ENCODE data around the gene EGLN3.

Gene EGLN3

GRCh38 chr14:33952541-33952940, 1.7 kb upstream of the EGLN3 start:
- FAIRE-seq: no peak
- DNase-seq (ENCODE audit: insufficient read length, low spot score): no peak
- TF ChIP-seq POLR2A (IDR thresholded peaks at IDR 0.05; ENCODE audit: low read depth, low read length): no peak

- no peak for TF ChIP-seq POLR2A (IDR thresholded peaks at IDR 0.05; ENCODE audit: low read depth, low read length)
- peak; percentile 87 for FAIRE-seq
- DNase-seq (ENCODE audit: insufficient read length, low spot score): no peak
Observed at GRCh38 chr14:33951183-33951840, 438 bp upstream of the EGLN3 start.

GRCh38 chr14:33949411-33949893, 1.4 kb downstream of the EGLN3 start:
- TF ChIP-seq POLR2A (IDR thresholded peaks at IDR 0.05; ENCODE audit: low read depth, low read length): no peak
- DNase-seq (ENCODE audit: insufficient read length, low spot score) (no peak), FAIRE-seq (no peak)

- FAIRE-seq: no peak
Observed at GRCh38 chr14:33948869-33949408, 1.9 kb downstream of the EGLN3 start.

GRCh38 chr14:33948145-33948868, 2.6 kb downstream of the EGLN3 start:
- TF ChIP-seq POLR2A (IDR thresholded peaks at IDR 0.05; ENCODE audit: low read depth, low read length): no peak
- no peak for FAIRE-seq
- DNase-seq (ENCODE audit: insufficient read length, low spot score): no peak

More at GRCh38 chr14:33948869-33949408, 1.9 kb downstream of the EGLN3 start:
- DNase-seq (ENCODE audit: insufficient read length, low spot score): no peak
- TF ChIP-seq POLR2A (IDR thresholded peaks at IDR 0.05; ENCODE audit: low read depth, low read length): no peak

- no peak for DNase-seq (ENCODE audit: insufficient read length, low spot score)
- no peak for FAIRE-seq
- TF ChIP-seq POLR2A (IDR thresholded peaks at IDR 0.05; ENCODE audit: low read depth, low read length): no peak
Observed at GRCh38 chr14:33946679-33947476, 4.0 kb downstream of the EGLN3 start.

GRCh38 chr14:33945210-33946088, 5.4 kb downstream of the EGLN3 start:
- no peak for TF ChIP-seq POLR2A (IDR thresholded peaks at IDR 0.05; ENCODE audit: low read depth, low read length)
- no peak for FAIRE-seq

DNA sequence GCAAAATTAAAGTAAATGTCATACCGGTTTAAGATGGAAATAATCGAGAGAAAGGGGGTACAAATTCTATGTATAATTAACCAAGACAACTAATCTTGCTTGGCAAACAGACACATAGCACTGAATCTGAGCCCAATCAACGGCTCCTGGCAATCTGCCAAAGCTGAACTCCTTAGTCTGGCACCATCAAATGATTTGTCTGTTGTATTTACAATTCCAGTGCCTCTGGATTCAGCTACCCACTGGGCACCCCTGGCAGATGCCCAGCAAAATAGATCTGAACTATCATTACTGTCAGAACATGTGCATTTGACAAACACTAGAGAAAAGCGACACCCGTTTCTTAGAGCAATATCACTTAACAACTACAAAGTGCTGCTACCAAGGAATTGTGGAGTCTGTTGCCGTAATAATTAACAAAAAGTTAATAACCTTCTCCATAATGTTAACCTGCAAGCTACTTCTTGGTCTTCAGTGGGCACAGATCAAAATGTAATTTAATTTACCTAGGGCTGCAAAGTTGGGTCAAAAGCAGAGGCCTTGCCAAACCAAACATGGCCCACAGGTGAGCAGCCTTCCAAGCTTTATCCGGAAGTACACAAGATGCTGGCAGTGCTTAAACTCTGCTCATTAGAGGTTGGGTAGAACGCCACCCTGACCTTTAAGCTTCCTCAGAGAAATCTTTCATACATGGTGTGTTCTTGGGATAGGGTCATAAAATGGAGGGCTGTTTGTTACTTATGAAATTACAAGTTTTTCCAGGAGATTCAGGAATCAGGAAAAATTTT, 7.6 kb downstream of the EGLN3 start:
- TF ChIP-seq POLR2A (IDR thresholded peaks at IDR 0.05; ENCODE audit: low read depth, low read length): no peak
- peak; percentile 33 for FAIRE-seq
- no peak for DNase-seq (ENCODE audit: insufficient read length, low spot score)

More at GRCh38 chr14:33945210-33946088, 5.4 kb downstream of the EGLN3 start:
- DNase-seq (ENCODE audit: insufficient read length, low spot score): no peak

- no peak for DNase-seq (ENCODE audit: insufficient read length, low spot score)
- FAIRE-seq: no peak
Observed at GRCh38 chr14:33941718-33942117, 9.2 kb downstream of the EGLN3 start.

DNA sequence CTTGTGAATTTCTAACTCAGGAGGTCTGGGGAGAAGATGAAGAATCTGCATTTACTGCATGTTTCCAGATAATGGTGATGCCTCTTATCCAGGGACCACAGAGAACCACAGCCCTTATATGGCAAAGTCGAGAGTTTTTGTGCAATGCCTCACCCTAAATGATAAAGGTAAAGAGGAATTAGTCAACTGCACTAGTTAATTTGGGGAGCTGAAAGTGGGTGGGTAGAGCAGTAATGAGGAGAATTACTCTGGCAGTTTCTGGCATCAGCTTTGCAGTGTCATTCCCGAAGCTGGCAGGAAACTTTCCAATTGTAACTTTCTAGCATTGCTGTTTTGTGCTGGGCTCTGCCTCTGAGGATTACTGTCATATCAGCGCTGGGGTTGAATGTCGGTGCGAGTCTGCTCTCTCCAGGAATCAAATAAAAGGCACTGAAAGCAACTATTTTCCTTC, 10.3 kb downstream of the EGLN3 start:
- DNase-seq (ENCODE audit: insufficient read length, low spot score) (no peak), FAIRE-seq (no peak)

More at GRCh38 chr14:33941718-33942117, 9.2 kb downstream of the EGLN3 start:
- TF ChIP-seq POLR2A (IDR thresholded peaks at IDR 0.05; ENCODE audit: low read depth, low read length): no peak

GRCh38 chr14:33938131-33938949, 12.5 kb downstream of the EGLN3 start:
- no peak for DNase-seq (ENCODE audit: insufficient read length, low spot score)
- TF ChIP-seq POLR2A (IDR thresholded peaks at IDR 0.05; ENCODE audit: low read depth, low read length): no peak
- no peak for FAIRE-seq

More for the DNA sequence above, 10.3 kb downstream of the EGLN3 start:
- TF ChIP-seq POLR2A (IDR thresholded peaks at IDR 0.05; ENCODE audit: low read depth, low read length): no peak
